Measurements from ENCODE around the gene F2R.

The F2R gene

DNA sequence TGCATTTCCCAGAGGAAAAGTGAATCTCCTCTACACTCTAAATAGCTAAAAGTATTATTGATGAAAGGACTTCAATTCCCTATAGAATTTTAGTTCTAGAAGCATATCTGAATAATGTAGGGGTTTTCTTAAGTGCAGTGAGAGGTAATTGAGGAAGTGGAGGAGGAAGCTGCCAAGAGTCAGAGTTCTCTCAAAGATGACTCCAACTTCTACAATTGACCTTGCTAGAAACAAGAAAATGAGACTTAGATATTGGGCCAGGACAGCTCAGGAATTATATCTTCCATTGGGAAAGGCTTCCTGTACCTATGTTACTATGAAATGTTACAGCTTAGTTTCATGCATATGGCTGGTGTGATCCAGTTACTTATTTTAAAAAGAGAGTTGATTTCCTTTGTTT is 10.4 kb upstream of the F2R start:
- TF ChIP-seq ZFP30 (CRISPR knock-in tag; IDR thresholded peaks at IDR 0.05) (no peak), ZNF8 (CRISPR knock-in tag; IDR thresholded peaks at IDR 0.05) (no peak), ZC3H10 (CRISPR knock-in tag; IDR thresholded peaks at IDR 0.05) (no peak), CSDC2 (CRISPR knock-in tag; IDR thresholded peaks at IDR 0.05) (no peak), PPARA (CRISPR knock-in tag; IDR thresholded peaks at IDR 0.05; ENCODE audit: borderline replicate concordance) (no peak), SNAI2 (CRISPR knock-in tag; IDR thresholded peaks at IDR 0.05) (no peak), RARB (CRISPR knock-in tag; IDR thresholded peaks at IDR 0.05) (no peak), TCF4 (CRISPR knock-in tag; IDR thresholded peaks at IDR 0.05; ENCODE audit: borderline replicate concordance) (no peak), TOX (CRISPR knock-in tag; IDR thresholded peaks at IDR 0.05; ENCODE audit: borderline replicate concordance) (no peak), ESRRG (CRISPR knock-in tag; IDR thresholded peaks at IDR 0.05) (no peak), ZNF565 (CRISPR knock-in tag; conservative IDR thresholded peaks at IDR 0.05; ENCODE audit: low read depth) (no peak), ZNF70 (CRISPR knock-in tag; IDR thresholded peaks at IDR 0.05) (no peak), ISL1 (CRISPR knock-in tag; IDR thresholded peaks at IDR 0.05) (no peak)
- TF ChIP-seq, protein P1, sequence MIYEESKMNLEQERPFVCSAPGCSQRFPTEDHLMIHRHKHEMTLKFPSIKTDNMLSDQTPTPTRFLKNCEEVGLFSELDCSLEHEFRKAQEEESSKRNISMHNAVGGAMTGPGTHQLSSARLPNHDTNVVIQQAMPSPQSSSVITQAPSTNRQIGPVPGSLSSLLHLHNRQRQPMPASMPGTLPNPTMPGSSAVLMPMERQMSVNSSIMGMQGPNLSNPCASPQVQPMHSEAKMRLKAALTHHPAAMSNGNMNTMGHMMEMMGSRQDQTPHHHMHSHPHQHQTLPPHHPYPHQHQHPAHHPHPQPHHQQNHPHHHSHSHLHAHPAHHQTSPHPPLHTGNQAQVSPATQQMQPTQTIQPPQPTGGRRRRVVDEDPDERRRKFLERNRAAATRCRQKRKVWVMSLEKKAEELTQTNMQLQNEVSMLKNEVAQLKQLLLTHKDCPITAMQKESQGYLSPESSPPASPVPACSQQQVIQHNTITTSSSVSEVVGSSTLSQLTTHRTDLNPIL (CRISPR knock-in tag; IDR thresholded peaks at IDR 0.05; ENCODE audit: low read depth), result no peak
- TF ChIP-seq, protein P2, sequence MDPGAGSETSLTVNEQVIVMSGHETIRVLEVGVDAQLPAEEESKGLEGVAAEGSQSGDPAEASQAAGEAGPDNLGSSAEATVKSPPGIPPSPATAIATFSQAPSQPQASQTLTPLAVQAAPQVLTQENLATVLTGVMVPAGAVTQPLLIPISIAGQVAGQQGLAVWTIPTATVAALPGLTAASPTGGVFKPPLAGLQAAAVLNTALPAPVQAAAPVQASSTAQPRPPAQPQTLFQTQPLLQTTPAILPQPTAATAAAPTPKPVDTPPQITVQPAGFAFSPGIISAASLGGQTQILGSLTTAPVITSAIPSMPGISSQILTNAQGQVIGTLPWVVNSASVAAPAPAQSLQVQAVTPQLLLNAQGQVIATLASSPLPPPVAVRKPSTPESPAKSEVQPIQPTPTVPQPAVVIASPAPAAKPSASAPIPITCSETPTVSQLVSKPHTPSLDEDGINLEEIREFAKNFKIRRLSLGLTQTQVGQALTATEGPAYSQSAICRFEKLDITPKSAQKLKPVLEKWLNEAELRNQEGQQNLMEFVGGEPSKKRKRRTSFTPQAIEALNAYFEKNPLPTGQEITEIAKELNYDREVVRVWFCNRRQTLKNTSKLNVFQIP (CRISPR knock-in tag; IDR thresholded peaks at IDR 0.05; ENCODE audit: borderline replicate concordance, low read depth), result no peak
- ATAC-seq, result no peak

DNA sequence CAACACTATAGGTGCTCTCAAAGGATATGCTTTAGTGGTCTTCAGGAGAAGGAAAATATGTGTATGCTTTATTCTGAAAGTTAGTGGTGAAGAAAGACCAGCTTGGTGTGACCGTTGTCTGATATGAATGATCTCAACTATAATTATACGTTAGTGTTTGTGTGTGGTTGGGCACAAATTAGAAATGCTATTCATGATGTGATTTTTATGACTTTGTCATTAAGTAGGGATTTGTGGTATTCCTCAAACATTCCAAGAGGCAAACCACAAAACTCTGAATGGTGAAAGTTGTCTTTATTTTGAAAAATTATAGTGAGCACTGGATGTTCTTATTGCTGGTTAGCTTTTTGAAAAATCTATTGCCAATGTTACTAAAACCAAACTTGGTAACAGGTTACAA is 6.2 kb upstream of the F2R start:
- ATAC-seq, result peak; percentile 72
- TF ChIP-seq GLIS3 (CRISPR knock-in tag; IDR thresholded peaks at IDR 0.05), result no peak
- no peak for TF ChIP-seq ZFP30 (CRISPR knock-in tag; IDR thresholded peaks at IDR 0.05)
- TF ChIP-seq TOX (CRISPR knock-in tag; IDR thresholded peaks at IDR 0.05; ENCODE audit: borderline replicate concordance), result 0 out of 2 replicates have a peak, but pooled peaks have one; percentile 14

DNA sequence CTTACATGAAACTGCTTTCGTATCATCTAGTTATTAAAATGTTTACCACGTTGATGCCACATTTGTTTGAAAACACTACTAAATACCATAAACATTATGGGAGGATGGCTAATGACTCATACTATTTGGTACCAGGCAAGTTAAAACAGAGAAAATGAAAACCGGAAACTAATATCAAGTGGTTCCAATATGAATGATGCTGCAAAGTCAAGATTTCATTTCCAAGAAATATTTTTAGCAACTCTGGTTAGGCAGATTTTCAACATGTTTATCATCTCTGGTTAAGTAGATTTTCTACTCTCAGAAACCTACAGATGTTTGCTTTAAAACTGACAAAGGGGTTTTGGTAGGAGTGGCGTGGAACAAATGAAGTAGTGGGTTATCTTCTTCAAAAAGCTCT is 4.9 kb upstream of the F2R start:
- TF ChIP-seq RARB (CRISPR knock-in tag; IDR thresholded peaks at IDR 0.05) (no peak), ZNF8 (CRISPR knock-in tag; IDR thresholded peaks at IDR 0.05) (no peak), ZC3H10 (CRISPR knock-in tag; IDR thresholded peaks at IDR 0.05) (no peak), ZNF565 (CRISPR knock-in tag; conservative IDR thresholded peaks at IDR 0.05; ENCODE audit: low read depth) (no peak), GLIS3 (CRISPR knock-in tag; IDR thresholded peaks at IDR 0.05) (no peak), ARNTL (CRISPR knock-in tag; IDR thresholded peaks at IDR 0.05; ENCODE audit: borderline replicate concordance, low read depth) (no peak), ZFP30 (CRISPR knock-in tag; IDR thresholded peaks at IDR 0.05) (no peak)
- TF ChIP-seq, protein P3, sequence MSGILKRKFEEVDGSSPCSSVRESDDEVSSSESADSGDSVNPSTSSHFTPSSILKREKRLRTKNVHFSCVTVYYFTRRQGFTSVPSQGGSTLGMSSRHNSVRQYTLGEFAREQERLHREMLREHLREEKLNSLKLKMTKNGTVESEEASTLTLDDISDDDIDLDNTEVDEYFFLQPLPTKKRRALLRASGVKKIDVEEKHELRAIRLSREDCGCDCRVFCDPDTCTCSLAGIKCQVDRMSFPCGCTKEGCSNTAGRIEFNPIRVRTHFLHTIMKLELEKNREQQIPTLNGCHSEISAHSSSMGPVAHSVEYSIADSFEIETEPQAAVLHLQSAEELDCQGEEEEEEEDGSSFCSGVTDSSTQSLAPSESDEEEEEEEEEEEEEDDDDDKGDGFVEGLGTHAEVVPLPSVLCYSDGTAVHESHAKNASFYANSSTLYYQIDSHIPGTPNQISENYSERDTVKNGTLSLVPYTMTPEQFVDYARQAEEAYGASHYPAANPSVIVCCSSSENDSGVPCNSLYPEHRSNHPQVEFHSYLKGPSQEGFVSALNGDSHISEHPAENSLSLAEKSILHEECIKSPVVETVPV (CRISPR knock-in tag; IDR thresholded peaks at IDR 0.05), result no peak
- ATAC-seq, result peak; percentile 20; the same call in 2 of the 3 replicates

DNA sequence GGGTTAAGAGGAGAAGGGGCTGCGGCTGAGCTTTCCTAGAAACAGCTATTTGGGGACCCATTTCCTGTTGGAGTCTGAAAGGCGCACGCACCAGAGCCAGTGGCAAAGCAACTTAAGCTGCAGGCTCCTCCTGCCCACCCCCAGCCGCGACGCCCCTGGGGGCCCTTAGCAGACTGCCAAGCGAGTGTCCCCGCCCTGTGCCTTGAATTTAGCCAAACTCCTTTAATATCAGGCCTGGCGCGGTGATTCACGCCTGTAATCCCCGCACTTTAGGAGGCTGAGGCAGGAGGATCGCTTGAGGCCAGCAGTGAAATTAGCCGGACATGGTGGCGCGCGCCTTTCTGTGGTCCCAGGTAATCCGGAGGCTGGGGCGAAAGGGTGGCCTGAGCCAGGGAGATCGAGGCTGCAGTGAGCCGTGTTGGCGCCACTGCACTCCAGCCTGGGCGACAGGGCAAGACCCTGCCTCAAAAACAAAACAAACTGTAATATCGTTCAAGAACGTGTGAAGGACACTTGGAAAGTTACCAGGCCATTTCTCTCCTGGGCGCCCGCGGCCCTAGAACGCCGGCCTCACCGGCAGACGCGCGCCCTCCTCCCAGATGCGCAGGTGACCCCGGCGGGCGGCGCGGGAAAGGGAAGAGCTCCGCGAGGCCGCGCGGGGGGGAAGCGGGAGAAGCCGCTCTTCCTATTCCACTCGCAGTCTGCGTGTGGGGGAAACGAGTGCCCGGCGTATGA is 1.0 kb upstream of the F2R start:
- TF ChIP-seq, protein P3 (CRISPR knock-in tag; IDR thresholded peaks at IDR 0.05), result no peak
- TF ChIP-seq, protein P4, sequence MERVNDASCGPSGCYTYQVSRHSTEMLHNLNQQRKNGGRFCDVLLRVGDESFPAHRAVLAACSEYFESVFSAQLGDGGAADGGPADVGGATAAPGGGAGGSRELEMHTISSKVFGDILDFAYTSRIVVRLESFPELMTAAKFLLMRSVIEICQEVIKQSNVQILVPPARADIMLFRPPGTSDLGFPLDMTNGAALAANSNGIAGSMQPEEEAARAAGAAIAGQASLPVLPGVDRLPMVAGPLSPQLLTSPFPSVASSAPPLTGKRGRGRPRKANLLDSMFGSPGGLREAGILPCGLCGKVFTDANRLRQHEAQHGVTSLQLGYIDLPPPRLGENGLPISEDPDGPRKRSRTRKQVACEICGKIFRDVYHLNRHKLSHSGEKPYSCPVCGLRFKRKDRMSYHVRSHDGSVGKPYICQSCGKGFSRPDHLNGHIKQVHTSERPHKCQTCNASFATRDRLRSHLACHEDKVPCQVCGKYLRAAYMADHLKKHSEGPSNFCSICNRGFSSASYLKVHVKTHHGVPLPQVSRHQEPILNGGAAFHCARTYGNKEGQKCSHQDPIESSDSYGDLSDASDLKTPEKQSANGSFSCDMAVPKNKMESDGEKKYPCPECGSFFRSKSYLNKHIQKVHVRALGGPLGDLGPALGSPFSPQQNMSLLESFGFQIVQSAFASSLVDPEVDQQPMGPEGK (CRISPR knock-in tag; IDR thresholded peaks at IDR 0.05; ENCODE audit: borderline replicate concordance), result no peak
- no peak for TF ChIP-seq ZFP3 (CRISPR knock-in tag; IDR thresholded peaks at IDR 0.05)
- no peak for TF ChIP-seq OSR1 (CRISPR knock-in tag; IDR thresholded peaks at IDR 0.05)
- TF ChIP-seq ZNF565 (CRISPR knock-in tag; conservative IDR thresholded peaks at IDR 0.05; ENCODE audit: low read depth), result no peak
- no peak for TF ChIP-seq ZFP30 (CRISPR knock-in tag; IDR thresholded peaks at IDR 0.05)
- TF ChIP-seq ESRRG (CRISPR knock-in tag; IDR thresholded peaks at IDR 0.05), result no peak
- TF ChIP-seq TOX (CRISPR knock-in tag; IDR thresholded peaks at IDR 0.05; ENCODE audit: borderline replicate concordance), result no peak
- TF ChIP-seq, protein P5, sequence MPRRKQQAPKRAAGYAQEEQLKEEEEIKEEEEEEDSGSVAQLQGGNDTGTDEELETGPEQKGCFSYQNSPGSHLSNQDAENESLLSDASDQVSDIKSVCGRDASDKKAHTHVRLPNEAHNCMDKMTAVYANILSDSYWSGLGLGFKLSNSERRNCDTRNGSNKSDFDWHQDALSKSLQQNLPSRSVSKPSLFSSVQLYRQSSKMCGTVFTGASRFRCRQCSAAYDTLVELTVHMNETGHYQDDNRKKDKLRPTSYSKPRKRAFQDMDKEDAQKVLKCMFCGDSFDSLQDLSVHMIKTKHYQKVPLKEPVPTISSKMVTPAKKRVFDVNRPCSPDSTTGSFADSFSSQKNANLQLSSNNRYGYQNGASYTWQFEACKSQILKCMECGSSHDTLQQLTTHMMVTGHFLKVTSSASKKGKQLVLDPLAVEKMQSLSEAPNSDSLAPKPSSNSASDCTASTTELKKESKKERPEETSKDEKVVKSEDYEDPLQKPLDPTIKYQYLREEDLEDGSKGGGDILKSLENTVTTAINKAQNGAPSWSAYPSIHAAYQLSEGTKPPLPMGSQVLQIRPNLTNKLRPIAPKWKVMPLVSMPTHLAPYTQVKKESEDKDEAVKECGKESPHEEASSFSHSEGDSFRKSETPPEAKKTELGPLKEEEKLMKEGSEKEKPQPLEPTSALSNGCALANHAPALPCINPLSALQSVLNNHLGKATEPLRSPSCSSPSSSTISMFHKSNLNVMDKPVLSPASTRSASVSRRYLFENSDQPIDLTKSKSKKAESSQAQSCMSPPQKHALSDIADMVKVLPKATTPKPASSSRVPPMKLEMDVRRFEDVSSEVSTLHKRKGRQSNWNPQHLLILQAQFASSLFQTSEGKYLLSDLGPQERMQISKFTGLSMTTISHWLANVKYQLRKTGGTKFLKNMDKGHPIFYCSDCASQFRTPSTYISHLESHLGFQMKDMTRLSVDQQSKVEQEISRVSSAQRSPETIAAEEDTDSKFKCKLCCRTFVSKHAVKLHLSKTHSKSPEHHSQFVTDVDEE (CRISPR knock-in tag; IDR thresholded peaks at IDR 0.05), result no peak
- peak; percentile 6; the same call in 2 of the 3 replicates for ATAC-seq

Measured in SK-N-SH treated with all-trans-retinoic acid at 6 μM for 48 hours (cell line).